CD4-positive, alpha-beta T cell treated with Interleukin-17A for 4 hours (primary cell): ENCODE data around the gene SSX2.
"Not testable (repeated sequence)": the region's sequence is repeated elsewhere in the genome, so short reads cannot be mapped to it uniquely, and the experiment has no call there.

ENCODE experiments used
- DNase-seq: peaks from one replicate; pipeline ENCODE4 v3.0.0-alpha.2; 2020; ENCODE audit warnings: mixed read lengths

SSX2 gene

GRCh38 chrX:52707078-52707477, at the start of gene SSX2:
Gene SSX2 (minus strand): TSS chrX:52707178. CDS start chrX:52705749, 1,429 bp downstream.
- DNase-seq = not testable (repeated sequence)

- not testable (repeated sequence) for DNase-seq
Measured at GRCh38 chrX:52750952-52751351, 44.0 kb upstream of the SSX2 start, which contains the start of gene SSX2B. Gene SSX2B (plus strand): TSS chrX:52751252. CDS start chrX:52752681, 1,429 bp downstream.

GRCh38 chrX:52692034-52692433, 14.9 kb downstream of the SSX2 start:
- not testable (repeated sequence) for DNase-seq

- DNase-seq = not testable (repeated sequence)
Measured at GRCh38 chrX:52662218-52662617, 44.8 kb downstream of the SSX2 start.

- not testable (repeated sequence) for DNase-seq
Measured at GRCh38 chrX:52655475-52655874, 51.5 kb downstream of the SSX2 start.

- not testable (repeated sequence) for DNase-seq
Measured at GRCh38 chrX:52654800-52655199, 52.2 kb downstream of the SSX2 start, which contains the start of gene SSX7. Gene SSX7 (minus strand): TSS chrX:52654900. CDS start chrX:52653472, 1,428 bp downstream.

- DNase-seq = not testable (repeated sequence)
Measured at GRCh38 chrX:52650676-52651075, 56.3 kb downstream of the SSX2 start.

- not testable (repeated sequence) for DNase-seq
Measured at GRCh38 chrX:52648956-52649355, 58.0 kb downstream of the SSX2 start.
